NCI-H446 (cell line): Measurements from ENCODE around the gene FCHSD2.
"Not testable (repeated sequence)": the region's sequence is repeated elsewhere in the genome, so short reads cannot be mapped to it uniquely, and the experiment has no call there.

ENCODE experiments used
- DNase-seq, 2 experiments: peaks; one replicate each; lab custom pipeline; 2025; lab: John Stamatoyannopoulos, UW

FCHSD2 gene

DNA sequence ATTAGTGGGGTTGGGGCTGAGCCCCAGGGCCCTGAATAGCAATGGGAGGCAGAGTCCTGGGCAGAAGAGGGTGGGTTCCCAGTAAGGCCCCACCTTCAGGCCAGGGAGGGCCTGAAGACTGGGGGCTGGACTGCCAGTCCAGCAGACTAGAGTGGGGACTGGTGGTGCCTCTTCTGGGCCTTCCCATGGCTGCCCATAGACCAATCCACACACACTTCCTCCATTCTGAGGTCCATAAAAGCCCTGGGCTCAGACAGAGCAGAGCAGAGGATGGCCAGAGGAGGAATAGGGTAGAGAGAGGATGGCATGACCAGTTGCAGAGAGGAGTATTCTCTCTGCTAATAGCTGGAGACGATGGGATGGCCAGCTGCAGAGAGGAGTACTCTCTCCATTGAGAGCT is 216.0 kb downstream of the FCHSD2 start:
- DNase-seq: no peak

DNA sequence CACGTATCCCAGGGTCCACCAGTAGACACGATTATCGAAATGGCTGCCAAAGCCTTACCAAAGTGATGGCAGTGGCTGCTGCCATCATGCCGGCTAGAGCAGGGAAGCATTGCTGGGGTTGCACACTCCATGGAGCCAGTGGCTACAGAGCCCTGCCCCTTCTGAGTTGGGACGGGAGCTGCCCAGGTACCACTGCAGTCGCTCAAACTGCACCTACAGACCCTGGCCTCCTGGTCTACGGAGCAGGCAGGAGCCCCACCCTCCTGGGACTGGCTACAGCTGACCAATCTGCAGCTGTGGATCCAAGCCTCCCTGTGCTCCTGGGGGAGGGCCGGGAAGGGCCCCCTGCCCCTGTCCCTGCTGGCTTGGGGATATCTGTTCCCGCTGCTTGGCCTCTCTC is 216.5 kb downstream of the FCHSD2 start:
- DNase-seq: no peak

DNA sequence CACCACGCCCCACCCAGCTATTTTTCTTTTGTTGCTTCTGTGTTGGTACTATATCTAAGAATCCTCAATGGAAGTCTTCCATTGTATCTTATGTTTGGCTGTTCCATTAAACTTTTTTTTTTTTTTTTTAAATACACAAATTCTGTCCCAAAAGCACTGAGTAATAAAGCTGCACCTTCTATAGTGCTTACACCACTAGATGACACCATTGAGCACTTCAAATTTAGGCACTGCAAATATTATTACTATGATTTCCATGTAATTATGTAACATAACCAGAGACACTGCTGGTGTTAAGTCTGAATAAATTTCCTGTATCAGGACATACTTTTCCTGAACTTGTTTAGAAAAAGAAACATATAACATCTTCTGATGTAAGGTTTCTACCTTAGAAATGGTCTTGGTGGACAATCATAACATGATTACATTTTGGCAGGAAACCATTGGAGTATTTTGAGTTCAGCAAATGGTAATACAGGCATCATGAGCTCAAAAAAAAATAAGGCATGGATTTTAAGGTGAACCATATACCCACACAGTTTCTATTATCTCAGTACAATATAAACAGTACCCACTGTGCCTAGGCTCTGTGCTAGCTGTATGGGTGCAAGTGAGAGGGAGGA is 217.4 kb downstream of the FCHSD2 start:
- DNase-seq: peak in 1 of 2 experiments; percentile 1

DNA sequence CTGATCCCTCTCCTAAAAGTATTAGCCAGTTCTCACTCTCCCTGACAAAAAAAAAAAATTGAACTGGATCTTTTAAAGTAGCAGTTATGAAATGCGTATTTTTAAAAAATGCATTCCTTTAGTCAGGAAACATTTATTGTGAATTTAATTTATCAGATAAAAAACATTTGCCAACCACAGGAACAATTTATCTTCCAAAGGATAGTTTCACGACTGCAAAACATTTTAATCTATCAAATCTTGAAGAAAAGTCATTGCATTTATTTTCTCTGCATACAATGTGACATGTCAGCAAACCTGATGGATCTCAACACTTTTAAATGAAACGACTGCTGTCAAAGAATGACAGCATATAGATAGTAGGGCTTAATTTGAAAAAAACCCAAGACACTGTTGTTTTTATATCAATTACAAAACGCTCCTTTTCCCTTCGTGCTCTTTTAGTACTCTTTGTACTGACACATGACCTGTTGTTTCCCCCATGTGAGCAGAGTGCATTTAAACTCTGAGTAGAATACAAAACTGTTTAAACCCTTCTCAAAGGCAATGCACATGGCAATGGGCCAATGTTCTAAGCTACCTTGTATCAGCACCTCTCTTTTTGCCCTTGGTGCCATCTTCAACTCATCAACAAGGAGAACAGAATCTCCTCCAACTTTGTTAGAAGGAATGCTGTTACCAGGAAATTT is 220.9 kb downstream of the FCHSD2 start:
- no peak for DNase-seq

DNA sequence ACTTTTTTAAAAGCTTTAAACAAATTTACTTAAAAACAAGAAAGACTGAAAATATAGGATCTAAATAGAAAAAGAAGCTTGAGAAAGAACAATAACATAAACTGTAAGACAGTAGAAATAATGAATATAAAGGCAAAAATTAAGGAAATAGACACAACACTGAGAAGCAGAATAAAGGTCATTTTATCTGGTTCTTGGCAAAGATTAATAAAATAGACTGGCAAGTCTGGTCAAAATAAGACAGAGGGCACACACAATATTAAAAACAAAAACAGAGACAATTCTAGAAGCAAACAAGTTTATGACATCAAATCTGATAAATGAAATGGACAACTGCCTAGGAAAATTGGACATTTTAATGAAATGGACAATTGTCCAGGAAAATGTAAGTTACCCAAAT is 222.1 kb downstream of the FCHSD2 start:
- no peak for DNase-seq

DNA sequence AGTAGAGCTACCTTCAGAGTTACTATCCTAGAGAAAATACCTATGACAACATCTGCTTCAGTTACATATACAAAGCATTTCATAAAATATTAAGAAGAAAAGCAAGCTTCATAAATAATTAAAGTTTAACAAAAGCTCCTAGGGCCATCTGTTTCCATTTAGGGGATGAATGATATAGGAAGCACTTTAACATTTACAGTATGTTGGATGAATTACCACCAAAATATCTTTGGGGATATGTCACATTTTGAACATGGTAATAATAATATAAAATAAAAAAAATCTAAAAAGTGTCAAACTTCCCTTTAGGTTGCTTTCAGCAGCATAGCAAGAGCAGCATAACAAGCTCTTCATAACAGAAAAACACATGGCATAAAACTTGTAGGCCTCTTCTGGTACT is 223.3 kb downstream of the FCHSD2 start:
- no peak for DNase-seq

DNA sequence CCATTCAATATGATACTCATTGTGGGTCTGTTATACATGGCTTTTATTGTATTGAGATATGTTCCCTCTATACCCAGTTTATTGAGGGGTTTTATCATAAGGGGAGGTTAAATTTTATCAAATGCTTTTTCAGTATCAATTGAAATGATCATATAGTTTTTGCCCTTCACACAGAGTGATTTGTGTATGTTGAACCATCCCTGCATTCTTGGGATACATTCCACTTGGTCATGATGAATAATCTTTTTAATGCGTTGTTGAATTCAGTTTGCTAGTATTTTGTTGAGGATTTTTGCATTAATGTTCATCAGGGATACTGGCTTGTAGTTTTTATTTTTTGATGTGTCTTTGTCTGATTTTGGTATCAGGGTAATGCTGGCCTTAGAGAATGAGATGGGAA is 229.9 kb downstream of the FCHSD2 start:
- no peak for DNase-seq

DNA sequence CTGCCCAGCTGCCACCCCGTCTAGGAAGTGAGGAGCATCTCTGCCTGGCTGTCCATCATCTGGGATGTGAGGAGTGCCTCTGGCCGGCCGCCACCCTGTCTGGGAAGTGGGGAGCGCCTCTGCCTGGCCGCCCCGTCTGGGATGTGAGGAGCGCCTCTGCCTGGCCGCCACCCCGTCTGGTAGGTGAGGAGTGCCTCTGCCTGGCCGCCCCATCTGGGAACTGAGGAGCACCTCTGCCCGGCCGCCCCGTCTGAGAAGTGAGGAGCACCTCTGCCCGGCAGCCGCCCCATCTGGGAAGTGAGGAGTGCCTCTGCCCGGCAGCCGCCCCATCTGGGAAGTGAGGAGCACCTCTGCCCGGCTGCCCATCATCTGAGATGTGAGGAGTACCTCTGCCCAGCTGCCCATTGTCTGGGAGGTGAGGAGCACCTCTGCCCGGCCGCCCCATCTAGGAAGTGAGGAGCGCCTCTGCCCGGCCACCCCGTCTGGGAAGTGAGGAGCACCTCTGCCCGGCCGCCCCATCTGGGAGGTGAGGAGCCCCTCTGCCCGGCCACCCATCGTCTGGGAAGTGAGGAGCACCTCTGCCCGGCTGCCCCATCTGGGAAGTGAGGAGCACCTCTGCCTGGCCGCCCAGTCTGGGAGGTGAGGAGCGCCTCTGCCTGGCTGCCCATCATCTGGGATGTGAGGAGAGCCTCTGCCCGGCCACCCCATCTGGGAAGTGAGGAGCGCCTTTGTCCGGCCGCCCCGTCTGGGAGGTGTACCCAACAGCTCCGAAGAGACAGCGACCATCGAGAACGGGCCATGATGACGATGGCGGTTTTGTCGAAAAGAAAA is 232.3 kb downstream of the FCHSD2 start:
- not testable (repeated sequence) for DNase-seq

DNA sequence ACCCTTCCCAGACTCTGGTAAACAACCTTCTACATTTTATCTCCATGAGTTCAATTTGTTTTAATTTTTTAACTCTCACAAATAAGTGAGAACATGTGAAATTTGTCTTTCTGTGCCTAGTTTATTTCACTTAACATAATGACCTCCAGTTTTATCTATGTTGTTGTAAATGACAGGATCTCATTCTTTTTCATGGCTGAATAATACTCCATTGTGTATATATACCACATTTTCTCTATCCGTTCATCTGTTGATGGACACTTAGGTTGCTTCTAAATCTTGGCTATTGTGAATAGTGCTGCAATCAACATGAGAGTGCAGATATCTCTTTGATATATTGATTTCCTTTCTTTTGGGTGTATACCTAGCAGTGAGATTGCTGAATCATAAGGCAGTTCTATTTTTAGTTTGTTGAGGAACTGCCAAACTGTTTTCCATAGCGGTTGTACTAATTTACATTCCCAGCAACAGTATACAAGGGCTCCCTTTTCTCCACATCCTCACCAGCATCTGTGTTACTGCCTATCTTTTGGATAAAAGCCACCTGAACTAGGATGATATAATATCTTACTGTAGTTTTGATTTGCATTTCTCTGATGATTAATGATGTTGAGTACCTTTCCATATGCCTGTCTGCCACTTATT is 234.0 kb downstream of the FCHSD2 start:
- no peak for DNase-seq

DNA sequence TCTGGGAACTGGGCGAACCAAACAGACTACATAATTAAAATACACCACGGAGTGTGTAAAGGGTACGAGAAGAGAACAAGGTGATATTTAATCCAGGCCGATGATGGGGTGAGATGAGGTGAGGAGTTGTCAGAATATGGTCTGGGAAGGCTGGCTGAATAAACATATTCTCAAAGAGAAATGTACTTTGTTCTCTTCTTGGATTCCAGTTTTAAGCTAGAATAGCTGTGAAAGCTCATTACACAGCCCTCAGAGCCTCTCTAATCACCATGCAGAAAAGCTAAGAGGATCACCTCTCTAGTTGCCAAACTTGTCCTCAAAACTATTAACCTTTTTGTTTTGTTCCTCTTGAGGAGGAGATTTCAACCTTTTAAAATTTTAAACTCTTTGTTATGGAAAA is 238.1 kb downstream of the FCHSD2 start:
- DNase-seq: no peak

DNA sequence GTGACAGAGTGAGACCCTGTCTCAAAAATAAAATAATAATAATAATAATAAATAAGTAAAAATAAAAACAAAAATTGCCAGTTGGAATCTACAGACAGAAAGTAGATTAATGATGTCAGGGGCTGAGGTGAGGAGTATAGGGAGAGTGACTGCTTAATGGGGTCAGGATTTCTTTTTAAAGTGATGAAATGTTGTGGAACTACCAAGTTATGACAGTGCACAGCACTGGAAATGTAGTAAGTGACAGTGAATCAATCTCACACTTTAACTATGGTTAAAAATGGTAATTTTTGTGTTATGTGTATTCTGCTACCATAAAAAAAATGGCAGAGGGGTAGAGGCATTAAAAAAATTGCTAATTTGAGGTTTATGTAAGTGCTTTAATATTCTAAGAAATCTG is 240.7 kb downstream of the FCHSD2 start:
- no peak for DNase-seq

DNA sequence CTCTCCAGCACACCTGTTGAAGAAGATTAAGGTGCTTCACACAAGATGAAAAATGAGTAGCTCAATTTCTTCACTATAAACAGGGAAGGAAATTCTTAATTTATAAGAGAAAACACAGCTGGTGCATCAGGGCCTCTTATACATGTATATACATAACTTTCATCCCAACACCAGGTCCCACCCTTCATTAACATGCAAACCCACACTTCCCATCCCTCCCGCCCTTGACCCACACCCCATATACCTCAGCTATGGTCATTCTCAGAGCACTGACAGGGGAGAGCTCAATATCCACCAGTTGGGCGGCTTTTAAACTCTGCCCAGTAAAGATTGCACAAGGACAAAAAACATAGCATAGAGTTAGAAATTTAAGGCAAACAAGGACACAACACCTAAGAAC is 242.1 kb downstream of the FCHSD2 start:
- DNase-seq: no peak

DNA sequence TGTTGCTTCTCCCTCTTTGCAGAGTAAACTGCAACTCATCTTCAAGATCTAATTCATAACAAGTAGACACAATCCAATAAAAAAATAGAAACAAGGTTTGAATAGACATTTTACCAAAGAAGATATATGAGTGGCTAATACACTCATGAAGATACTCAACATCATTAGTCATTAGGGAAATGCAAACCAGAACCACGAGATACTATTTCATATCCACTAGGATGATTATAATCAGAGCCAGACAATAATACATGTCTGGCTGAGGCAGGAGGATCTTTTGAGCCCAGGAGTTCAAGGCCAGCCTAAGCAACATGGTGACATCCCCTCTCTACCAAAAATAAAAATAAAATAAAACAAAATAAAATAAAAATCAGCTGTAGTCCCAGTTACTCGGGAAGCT is 242.9 kb downstream of the FCHSD2 start:
- DNase-seq: no peak

DNA sequence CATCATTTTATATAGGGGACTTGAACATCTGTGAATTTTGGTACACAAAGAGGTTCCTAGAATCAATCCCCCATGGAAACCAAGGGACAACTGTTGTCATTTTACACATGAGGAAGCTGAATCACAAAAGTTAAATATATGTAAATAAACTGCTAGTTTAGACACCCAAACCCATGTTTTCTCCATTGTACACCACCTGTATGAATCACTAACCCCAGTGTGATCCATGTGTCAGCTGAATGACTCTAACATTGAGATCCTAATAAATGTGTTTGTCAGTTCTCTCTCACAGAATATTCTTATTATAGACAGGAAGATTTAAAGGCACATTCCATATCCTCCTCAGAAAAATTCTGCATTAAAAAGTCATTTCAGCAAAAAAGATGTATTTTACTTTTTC is 244.6 kb downstream of the FCHSD2 start:
- DNase-seq: no peak

DNA sequence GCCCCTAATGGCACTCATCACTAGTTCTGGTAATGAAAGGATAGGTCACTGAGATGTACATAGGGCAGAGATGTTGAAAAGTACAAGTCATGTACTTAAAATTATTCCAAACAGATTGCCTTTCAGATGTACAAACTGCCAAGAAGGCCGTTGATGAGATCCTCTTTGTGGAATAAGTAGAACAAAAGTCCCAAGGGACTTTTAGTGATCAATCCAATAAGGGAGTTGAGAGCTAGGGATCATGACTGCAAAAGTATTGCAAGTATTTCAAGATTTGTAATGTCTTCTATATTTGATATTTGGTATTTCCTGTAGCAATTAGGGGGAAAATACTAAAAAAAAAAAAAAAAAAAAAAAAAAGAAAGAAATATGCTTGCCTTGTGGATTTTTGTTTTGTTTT is 245.7 kb downstream of the FCHSD2 start:
- DNase-seq: no peak

DNA sequence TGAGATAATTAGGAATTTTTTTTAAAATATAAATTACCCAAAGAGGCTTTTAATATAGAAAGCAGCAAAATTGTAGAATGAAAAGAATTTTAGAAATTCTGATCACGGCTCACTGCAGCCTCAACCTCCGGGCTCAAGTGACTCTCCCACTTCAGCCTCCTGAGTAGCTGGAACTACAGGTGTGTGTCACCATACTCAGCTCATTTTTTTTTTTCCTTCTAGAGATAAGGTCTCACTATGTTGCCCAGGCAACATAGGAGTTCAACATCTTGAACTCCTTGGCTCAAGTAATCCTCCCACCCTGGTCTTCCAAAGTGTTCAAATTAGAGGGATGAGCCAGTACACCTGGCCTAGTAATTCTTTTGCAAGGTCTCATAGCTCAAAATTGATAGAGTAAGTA is 251.2 kb downstream of the FCHSD2 start:
- DNase-seq: no peak

DNA sequence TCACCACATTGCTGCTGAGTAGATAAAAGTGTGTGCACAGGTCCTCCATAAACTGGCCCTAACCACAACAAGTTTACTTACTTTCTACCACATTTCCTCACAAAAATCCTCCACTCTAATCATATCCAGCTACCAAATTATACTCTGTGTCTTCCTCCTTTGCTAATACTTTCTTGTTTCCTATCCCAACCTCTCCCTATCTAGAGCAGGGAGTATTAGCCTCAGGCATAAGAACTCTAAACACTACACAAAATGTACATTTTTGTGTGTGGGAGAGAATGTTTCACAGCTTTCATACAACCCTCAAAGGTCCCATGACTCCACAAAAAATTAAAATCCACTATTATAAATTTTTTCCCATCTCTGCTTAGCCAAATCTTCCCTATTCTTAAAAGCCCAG is 255.5 kb downstream of the FCHSD2 start:
- no peak for DNase-seq

DNA sequence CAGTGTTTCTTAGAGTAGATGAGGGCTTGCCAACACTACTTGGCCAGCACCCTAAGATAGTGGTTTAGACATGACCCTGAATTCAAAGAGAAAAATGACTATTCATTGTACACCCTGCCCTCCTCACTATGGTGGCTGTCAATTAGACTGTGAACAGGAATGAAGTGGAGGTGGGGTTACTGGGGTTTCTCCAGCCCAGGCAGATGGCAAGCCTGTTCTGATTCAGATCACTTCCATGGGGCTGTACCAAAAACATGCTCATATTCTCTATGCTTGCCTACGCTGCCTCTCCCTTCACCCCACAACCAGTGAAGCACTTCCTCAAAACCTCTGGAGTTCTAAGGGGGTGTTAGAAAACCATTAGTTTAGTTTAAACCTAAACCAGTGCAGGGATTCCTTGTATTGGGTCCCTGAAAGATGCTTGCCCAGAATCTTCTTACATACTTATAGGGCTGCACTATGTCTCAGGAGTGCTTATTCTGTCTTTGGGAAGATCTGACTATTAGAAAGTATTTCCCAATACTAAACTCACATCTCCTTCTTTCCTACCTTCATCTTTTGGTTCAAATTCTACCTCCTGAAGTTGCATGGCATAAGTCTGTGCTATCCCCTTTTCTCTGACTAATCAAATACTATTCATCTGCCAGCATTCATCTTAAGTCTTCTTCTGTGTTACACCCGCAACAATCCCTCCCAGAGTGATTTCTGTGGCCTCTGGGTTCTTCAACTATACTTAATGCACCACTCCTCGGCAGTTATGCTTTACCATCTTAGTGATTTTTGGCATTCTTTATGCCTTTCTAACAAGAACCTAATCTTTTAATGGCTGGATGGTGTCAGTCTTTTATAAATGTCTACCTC is 256.1 kb downstream of the FCHSD2 start:
- DNase-seq: no peak

DNA sequence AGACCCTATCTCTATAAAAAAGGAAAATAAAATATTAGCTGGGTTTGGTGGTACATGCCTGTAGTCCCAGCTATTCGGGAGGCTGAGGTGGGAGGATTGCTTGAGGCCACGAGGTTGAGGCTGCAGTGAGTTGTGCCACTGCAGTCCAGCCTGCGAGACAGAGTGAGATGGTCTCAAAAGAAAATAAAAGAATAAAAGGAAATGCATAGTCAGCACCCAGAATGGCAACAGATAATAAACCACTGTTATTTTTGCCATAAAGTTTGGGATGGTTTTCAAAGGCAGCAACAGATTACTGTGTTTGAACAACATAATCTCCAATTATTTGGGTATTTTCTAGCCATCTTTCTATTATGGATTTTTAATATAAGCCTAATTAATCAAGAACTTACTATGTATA is 266.0 kb downstream of the FCHSD2 start:
- no peak for DNase-seq

DNA sequence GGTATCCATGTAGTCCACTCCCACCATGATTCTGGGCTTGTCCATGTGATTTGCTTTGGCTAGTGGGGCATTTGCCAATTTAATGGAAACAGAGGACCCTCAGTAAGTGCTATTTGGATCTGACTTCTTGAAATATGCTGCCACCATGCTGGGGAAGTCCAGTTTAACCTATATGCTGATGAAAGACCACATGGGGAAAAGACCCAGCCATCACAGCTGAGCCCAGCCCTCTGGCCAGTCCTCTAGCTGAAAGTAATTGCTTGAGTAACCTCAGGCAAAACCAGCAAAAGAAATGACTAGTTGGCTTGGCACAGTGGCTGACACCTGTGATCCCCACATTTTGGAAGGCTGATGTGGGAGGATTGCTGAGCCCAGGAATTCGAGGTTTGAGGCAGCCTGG is 266.4 kb downstream of the FCHSD2 start:
- no peak for DNase-seq

DNA sequence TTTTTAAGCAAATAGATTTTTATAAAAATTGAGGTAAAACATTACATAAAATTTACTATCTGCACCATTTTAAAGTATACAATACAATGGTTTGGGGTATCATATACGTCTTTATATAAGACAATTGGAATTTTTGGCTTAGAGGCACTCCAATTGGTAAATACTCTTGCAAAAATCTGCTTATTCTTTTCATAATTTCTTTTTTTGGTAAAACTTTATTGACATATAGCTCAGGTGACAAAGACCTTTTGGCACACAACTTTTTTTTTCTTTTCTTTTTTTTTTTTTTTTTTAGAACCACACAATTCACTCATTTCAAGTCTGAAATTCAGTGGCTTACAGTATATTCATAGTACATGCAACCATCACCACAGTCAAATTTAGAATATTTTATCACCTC is 270.1 kb downstream of the FCHSD2 start:
- DNase-seq: no peak

DNA sequence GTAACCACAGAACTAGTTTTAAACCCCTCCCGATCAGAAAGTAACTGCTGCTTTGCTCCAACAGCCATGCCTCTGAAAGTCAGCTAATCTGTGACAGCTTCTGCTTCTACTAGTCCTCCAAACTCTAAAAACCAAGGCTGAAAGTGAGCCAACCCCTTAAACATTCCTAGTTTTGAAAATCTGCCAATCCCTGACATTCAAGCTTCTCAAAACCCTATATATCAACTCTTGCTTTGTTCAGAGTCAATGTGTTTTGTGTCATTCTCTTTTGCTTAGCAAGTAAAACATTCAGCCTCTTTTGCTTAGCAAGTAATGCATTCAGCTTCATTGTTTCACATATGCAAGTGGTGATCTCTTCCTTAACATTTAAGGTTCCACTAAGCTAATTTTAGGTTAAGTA is 271.0 kb downstream of the FCHSD2 start:
- DNase-seq: peak in 1 of 2 experiments; percentile 59
